Nephron (organoid): ENCODE measurements around the gene ALX4.

Experiments used
- H3K27ac Mint-ChIP-seq, 3 experiments: 2 replicates each; pipeline ENCODE4 v1.8.0; 2020; ENCODE audit warnings: mixed read lengths in 3 of 3, mild to moderate bottlenecking in 2 of 3, moderate library complexity in 1 of 3
- H3K27me3 Mint-ChIP-seq: 2 replicates; pipeline ENCODE4 v1.8.0; 2021; ENCODE audit warnings: low read depth, mild to moderate bottlenecking, moderate library complexity, mixed read lengths
- H3K36me3 Mint-ChIP-seq: 2 replicates; pipeline ENCODE4 v1.8.0; 2020; ENCODE audit warnings: low read depth, mixed read lengths
- H3K4me1 Mint-ChIP-seq: 2 replicates; pipeline ENCODE4 v1.8.0; 2020; ENCODE audit warnings: mixed read lengths
- H3K4me3 Mint-ChIP-seq, 3 experiments: 2 replicates each; pipeline ENCODE4 v1.8.0; 2020; ENCODE audit warnings: mild to moderate bottlenecking in 3 of 3, mixed read lengths in 3 of 3, moderate library complexity in 2 of 3
- H3K9me3 Mint-ChIP-seq: 2 replicates; pipeline ENCODE4 v1.8.0; 2020; ENCODE audit warnings: mixed read lengths
- CTCF ChIP-seq, 3 experiments: fragments of 200-600 bp; sonication (generic); IDR thresholded peaks; one replicate each; pipeline ENCODE4 v1.5.0; 2021; ENCODE audit warnings: antibody characterized with exemption in 3 of 3; ENCODE audit not compliant: unreplicated experiment in 3 of 3

ALX4 gene

GRCh38 chr11:44324222-44324621 lies 14.3 kb upstream of the ALX4 start:
- TF ChIP-seq CTCF (IDR thresholded peaks at IDR 0.05; ENCODE audit: unreplicated experiment in 3 of 3) = no peak
- H3K4me1 Mint-ChIP-seq = peaks cover 65% of the 10 kb centered on the region
- H3K9me3 Mint-ChIP-seq = no peaks in the 10 kb centered on the region
- H3K4me3 Mint-ChIP-seq = no peak overlapping the region
- peaks cover 99% of the 10 kb centered on the region for H3K27me3 Mint-ChIP-seq
- no peaks in the 10 kb centered on the region for H3K36me3 Mint-ChIP-seq
- H3K27ac Mint-ChIP-seq = no peak overlapping the region

- H3K9me3 Mint-ChIP-seq = no peaks in the 10 kb centered on the region
- H3K27ac Mint-ChIP-seq = no peak overlapping the region
- H3K36me3 Mint-ChIP-seq = no peaks in the 10 kb centered on the region
- H3K4me3 Mint-ChIP-seq = no peak overlapping the region
- no peak for TF ChIP-seq CTCF (IDR thresholded peaks at IDR 0.05; ENCODE audit: unreplicated experiment in 3 of 3)
- peaks cover 71% of the 10 kb centered on the region for H3K4me1 Mint-ChIP-seq
- peaks cover 99% of the 10 kb centered on the region for H3K27me3 Mint-ChIP-seq
These were observed 12.3 kb upstream of the ALX4 start for GRCh38 chr11:44322243-44322642.

- H3K9me3 Mint-ChIP-seq = no peaks in the 10 kb centered on the region
- TF ChIP-seq CTCF (IDR thresholded peaks at IDR 0.05; ENCODE audit: unreplicated experiment in 3 of 3) = no peak
- H3K27ac Mint-ChIP-seq = no peak overlapping the region
- peaks cover 100% of the 10 kb centered on the region for H3K27me3 Mint-ChIP-seq
- H3K36me3 Mint-ChIP-seq = no peaks in the 10 kb centered on the region
- no peak overlapping the region for H3K4me3 Mint-ChIP-seq
- peaks cover 70% of the 10 kb centered on the region for H3K4me1 Mint-ChIP-seq
These were observed 11.1 kb upstream of the ALX4 start for GRCh38 chr11:44321059-44321458.

GRCh38 chr11:44320289-44320973 lies 10.5 kb upstream of the ALX4 start:
- Mint-ChIP-seq H3K27ac (no peak overlapping the region), H3K4me3 (peak overlapping the region in 2 of 3 experiments; percentile 14 to 67), H3K27me3 (peaks cover 100% of the 10 kb centered on the region), H3K36me3 (no peaks in the 10 kb centered on the region), H3K4me1 (peaks cover 71% of the 10 kb centered on the region), H3K9me3 (no peaks in the 10 kb centered on the region)
- no peak for TF ChIP-seq CTCF (IDR thresholded peaks at IDR 0.05; ENCODE audit: unreplicated experiment in 3 of 3)

- Mint-ChIP-seq H3K27me3 (peaks cover 100% of the 10 kb centered on the region), H3K36me3 (no peaks in the 10 kb centered on the region), H3K4me1 (peaks cover 68% of the 10 kb centered on the region), H3K9me3 (no peaks in the 10 kb centered on the region), H3K4me3 (peak overlapping the region; percentile 54 to 67 (median 63)), H3K27ac (no peak overlapping the region)
- no peak for TF ChIP-seq CTCF (IDR thresholded peaks at IDR 0.05; ENCODE audit: unreplicated experiment in 3 of 3)
These were observed 9.8 kb upstream of the ALX4 start for GRCh38 chr11:44319552-44320288.
